GM12801 (cell line): Measurements from ENCODE around the gene TSSK3.

Source experiments
- CTCF ChIP-seq: IDR thresholded peaks from one replicate; pipeline ENCODE4 v1.5.1; 2011; ENCODE audit warnings: control low read depth; ENCODE audit not compliant: insufficient read length; ENCODE audit errors: extremely low read depth

Gene TSSK3

GRCh38 chr1:32400876-32401631 lies 38.7 kb downstream of the TSSK3 start:
- no peak for TF ChIP-seq CTCF

GRCh38 chr1:32404946-32405345 lies 42.6 kb downstream of the TSSK3 start:
- no peak for TF ChIP-seq CTCF

GRCh38 chr1:32405672-32406467 lies 43.5 kb downstream of the TSSK3 start:
- TF ChIP-seq CTCF, result no peak

- TF ChIP-seq CTCF, result no peak
These were observed 44.3 kb downstream of the TSSK3 start for GRCh38 chr1:32406629-32407111.

GRCh38 chr1:32411261-32411660 lies 48.9 kb downstream of the TSSK3 start:
- no peak for TF ChIP-seq CTCF

- no peak for TF ChIP-seq CTCF
These were observed 51.3 kb downstream of the TSSK3 start for GRCh38 chr1:32413507-32414185.
